ENCODE measurements around the gene CREB3L1.

The CREB3L1 gene

GRCh38 chr11:46334211-46334610, 56.7 kb downstream of the CREB3L1 start:
- Mint-ChIP-seq H3K27ac (no peak overlapping the region), H3K4me1 (peaks cover 74% of the 10 kb centered on the region), H3K4me3 (peak overlapping the region in 1 of 2 donors; percentile 87), H3K27me3 (no peaks in the 10 kb centered on the region), H3K9me3 (no peaks in the 10 kb centered on the region)
- no peak for DNase-seq
- ATAC-seq, result no peak

GRCh38 chr11:46335271-46335670, 57.8 kb downstream of the CREB3L1 start:
- no peaks in the 10 kb centered on the region for H3K27me3 Mint-ChIP-seq
- ATAC-seq (no peak), DNase-seq (no peak)
- no peaks in the 10 kb centered on the region for H3K9me3 Mint-ChIP-seq
- peaks cover 70% of the 10 kb centered on the region for H3K4me1 Mint-ChIP-seq
- H3K4me3 Mint-ChIP-seq, result no peak overlapping the region
- peak overlapping the region in 1 of 2 donors; percentile 55 for H3K27ac Mint-ChIP-seq

- H3K4me1 Mint-ChIP-seq, result peaks cover 64% of the 10 kb centered on the region
- no peak overlapping the region for H3K4me3 Mint-ChIP-seq
- ATAC-seq (no peak), DNase-seq (no peak)
- no peaks in the 10 kb centered on the region for H3K9me3 Mint-ChIP-seq
- H3K27me3 Mint-ChIP-seq, result no peaks in the 10 kb centered on the region
- H3K27ac Mint-ChIP-seq, result no peak overlapping the region
Measured at GRCh38 chr11:46335890-46336562, 58.6 kb downstream of the CREB3L1 start.

- H3K4me1 Mint-ChIP-seq, result peaks cover 64% of the 10 kb centered on the region
Measured at GRCh38 chr11:46336563-46337180, 59.2 kb downstream of the CREB3L1 start.

GRCh38 chr11:46337626-46338345, 60.3 kb downstream of the CREB3L1 start:
- Mint-ChIP-seq H3K27ac (no peak overlapping the region), H3K27me3 (no peaks in the 10 kb centered on the region), H3K4me3 (no peak overlapping the region), H3K9me3 (no peaks in the 10 kb centered on the region), H3K4me1 (peaks cover 66% of the 10 kb centered on the region)
- no peak for ATAC-seq
- no peak for DNase-seq

More at GRCh38 chr11:46336563-46337180, 59.2 kb downstream of the CREB3L1 start:
- Mint-ChIP-seq H3K27me3 (no peaks in the 10 kb centered on the region), H3K4me3 (no peak overlapping the region), H3K9me3 (no peaks in the 10 kb centered on the region), H3K27ac (no peak overlapping the region)
- no peak for ATAC-seq
- DNase-seq, result no peak

- H3K27me3 Mint-ChIP-seq, result no peaks in the 10 kb centered on the region
- ATAC-seq, result no peak
- DNase-seq, result no peak
- no peaks in the 10 kb centered on the region for H3K9me3 Mint-ChIP-seq
- H3K4me1 Mint-ChIP-seq, result peaks cover 67% of the 10 kb centered on the region
- no peak overlapping the region for H3K4me3 Mint-ChIP-seq
- no peak overlapping the region for H3K27ac Mint-ChIP-seq
Measured at GRCh38 chr11:46338636-46338987, 61.1 kb downstream of the CREB3L1 start.

GRCh38 chr11:46338988-46339666, 61.7 kb downstream of the CREB3L1 start:
- Mint-ChIP-seq H3K27ac (peak overlapping the region in 1 of 2 donors; percentile 70), H3K27me3 (no peaks in the 10 kb centered on the region), H3K9me3 (no peaks in the 10 kb centered on the region), H3K4me1 (peaks cover 67% of the 10 kb centered on the region), H3K4me3 (no peak overlapping the region)
- DNase-seq, result no peak
- no peak for ATAC-seq

- Mint-ChIP-seq H3K4me3 (no peak overlapping the region), H3K27ac (no peak overlapping the region)
Measured at GRCh38 chr11:46339816-46340215, 62.4 kb downstream of the CREB3L1 start.

GRCh38 chr11:46341454-46341853, 64.0 kb downstream of the CREB3L1 start:
- Mint-ChIP-seq H3K4me1 (peaks cover 70% of the 10 kb centered on the region), H3K9me3 (no peaks in the 10 kb centered on the region), H3K4me3 (no peak overlapping the region), H3K27ac (no peak overlapping the region), H3K27me3 (no peaks in the 10 kb centered on the region)
- no peak for ATAC-seq
- DNase-seq, result no peak

More at GRCh38 chr11:46339816-46340215, 62.4 kb downstream of the CREB3L1 start:
- H3K27me3 Mint-ChIP-seq, result no peaks in the 10 kb centered on the region
- ATAC-seq (no peak), DNase-seq (no peak)
- H3K4me1 Mint-ChIP-seq, result peaks cover 68% of the 10 kb centered on the region
- no peaks in the 10 kb centered on the region for H3K9me3 Mint-ChIP-seq

GRCh38 chr11:46342239-46342638, 64.8 kb downstream of the CREB3L1 start:
- peaks cover 77% of the 10 kb centered on the region for H3K4me1 Mint-ChIP-seq
- H3K9me3 Mint-ChIP-seq, result no peaks in the 10 kb centered on the region
- no peak overlapping the region for H3K27ac Mint-ChIP-seq
- no peak for ATAC-seq
- no peak overlapping the region for H3K4me3 Mint-ChIP-seq
- H3K27me3 Mint-ChIP-seq, result no peaks in the 10 kb centered on the region
- no peak for DNase-seq

- H3K4me3 Mint-ChIP-seq, result no peak overlapping the region
- no peak for DNase-seq
- no peaks in the 10 kb centered on the region for H3K27me3 Mint-ChIP-seq
- no peak overlapping the region for H3K27ac Mint-ChIP-seq
- H3K9me3 Mint-ChIP-seq, result no peaks in the 10 kb centered on the region
- H3K4me1 Mint-ChIP-seq, result peaks cover 70% of the 10 kb centered on the region
- ATAC-seq, result no peak
Measured at GRCh38 chr11:46343520-46343919, 66.1 kb downstream of the CREB3L1 start.

GRCh38 chr11:46345131-46345597, 67.7 kb downstream of the CREB3L1 start:
- Mint-ChIP-seq H3K27me3 (no peaks in the 10 kb centered on the region), H3K9me3 (no peaks in the 10 kb centered on the region), H3K4me1 (peaks cover 80% of the 10 kb centered on the region), H3K27ac (peak overlapping the region in 1 of 2 donors; percentile 78), H3K4me3 (peak overlapping the region; percentile 82 to 84)
- DNase-seq (no peak), ATAC-seq (no peak)

GRCh38 chr11:46345881-46346484, 68.5 kb downstream of the CREB3L1 start:
- DNase-seq (peak in 1 of 2 donors; percentile 52), ATAC-seq (peak; percentile 19)
- Mint-ChIP-seq H3K4me1 (peaks cover 87% of the 10 kb centered on the region), H3K27me3 (no peaks in the 10 kb centered on the region), H3K27ac (peak overlapping the region in 1 of 2 donors; percentile 3), H3K9me3 (no peaks in the 10 kb centered on the region), H3K4me3 (peak overlapping the region; percentile 82 to 84)

GRCh38 chr11:46346886-46347636, 69.6 kb downstream of the CREB3L1 start, which contains the start of gene DGKZ:
Gene DGKZ, plus strand, starts transcription at chr11:46347463. Its CDS starts 197 bp downstream, at chr11:46347660.
- peak within 1 kb of the TSS; percentile 26 to 66 for H3K27ac Mint-ChIP-seq
- peak within 1 kb of the TSS; percentile 93 to 96 for H3K4me3 Mint-ChIP-seq
- peaks cover 87% of the 10 kb centered on the region for H3K4me1 Mint-ChIP-seq
- no peaks in the 10 kb centered on the region for H3K9me3 Mint-ChIP-seq
- no peaks in the 10 kb centered on the region for H3K27me3 Mint-ChIP-seq
- DNase-seq (peak; percentile 91 to 96), ATAC-seq (peak; percentile 74)
